K562 treated with DMSO at 1 percent for 24 hours (cell line): ENCODE results near the gene SEMA5B. TPM values are rescaled to one million over a fixed set of nuclear protein-coding genes. Genes with fewer than 3 reads are reported as not detected.

ENCODE experiments used
- total RNA-seq: library from RNA; unstranded; fragments of 300-600 nt; gene quantifications from 2 replicates; pipeline ENCODE4 v1.2.3, GENCODE V29; 2022; ENCODE audit warnings: low read depth; ENCODE audit not compliant: insufficient read depth

The SEMA5B gene, protein sequence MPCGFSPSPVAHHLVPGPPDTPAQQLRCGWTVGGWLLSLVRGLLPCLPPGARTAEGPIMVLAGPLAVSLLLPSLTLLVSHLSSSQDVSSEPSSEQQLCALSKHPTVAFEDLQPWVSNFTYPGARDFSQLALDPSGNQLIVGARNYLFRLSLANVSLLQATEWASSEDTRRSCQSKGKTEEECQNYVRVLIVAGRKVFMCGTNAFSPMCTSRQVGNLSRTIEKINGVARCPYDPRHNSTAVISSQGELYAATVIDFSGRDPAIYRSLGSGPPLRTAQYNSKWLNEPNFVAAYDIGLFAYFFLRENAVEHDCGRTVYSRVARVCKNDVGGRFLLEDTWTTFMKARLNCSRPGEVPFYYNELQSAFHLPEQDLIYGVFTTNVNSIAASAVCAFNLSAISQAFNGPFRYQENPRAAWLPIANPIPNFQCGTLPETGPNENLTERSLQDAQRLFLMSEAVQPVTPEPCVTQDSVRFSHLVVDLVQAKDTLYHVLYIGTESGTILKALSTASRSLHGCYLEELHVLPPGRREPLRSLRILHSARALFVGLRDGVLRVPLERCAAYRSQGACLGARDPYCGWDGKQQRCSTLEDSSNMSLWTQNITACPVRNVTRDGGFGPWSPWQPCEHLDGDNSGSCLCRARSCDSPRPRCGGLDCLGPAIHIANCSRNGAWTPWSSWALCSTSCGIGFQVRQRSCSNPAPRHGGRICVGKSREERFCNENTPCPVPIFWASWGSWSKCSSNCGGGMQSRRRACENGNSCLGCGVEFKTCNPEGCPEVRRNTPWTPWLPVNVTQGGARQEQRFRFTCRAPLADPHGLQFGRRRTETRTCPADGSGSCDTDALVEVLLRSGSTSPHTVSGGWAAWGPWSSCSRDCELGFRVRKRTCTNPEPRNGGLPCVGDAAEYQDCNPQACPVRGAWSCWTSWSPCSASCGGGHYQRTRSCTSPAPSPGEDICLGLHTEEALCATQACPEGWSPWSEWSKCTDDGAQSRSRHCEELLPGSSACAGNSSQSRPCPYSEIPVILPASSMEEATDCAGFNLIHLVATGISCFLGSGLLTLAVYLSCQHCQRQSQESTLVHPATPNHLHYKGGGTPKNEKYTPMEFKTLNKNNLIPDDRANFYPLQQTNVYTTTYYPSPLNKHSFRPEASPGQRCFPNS
- not detected in 2 replicates for total RNA-seq

GRCh38 chr3:123027292-123028232 is at the start of gene SEMA5B:
SEMA5B (minus strand) TSS chr3:123027763; CDS start chr3:122961263, 66,500 bp downstream.

GRCh38 chr3:123066896-123067688 is 39.5 kb upstream of the SEMA5B start, which contains the start of gene PDIA5:
PDIA5 (plus strand) TSS chr3:123067025; CDS start chr3:123067165, 140 bp downstream.

Other genes starting within 250 kb of the SEMA5B start
- 2.2 and 3.5 TPM in 2 replicates for gene HSPBAP1, start 233.9 kb downstream of the SEMA5B start, total RNA-seq
- gene SLC49A4, start 232.7 kb downstream of the SEMA5B start, total RNA-seq = 1.1 and 1.9 TPM in 2 replicates
- 20.0 and 21.3 TPM in 2 replicates for gene PDIA5, start 39.3 kb upstream of the SEMA5B start, total RNA-seq
- 9.3 and 11.9 TPM in 2 replicates for gene SEC22A, start 174.2 kb upstream of the SEMA5B start, total RNA-seq